CD4-positive, alpha-beta T cell (primary cell): ENCODE measurements around the gene NTNG2. TPM values are rescaled to one million over a fixed set of nuclear protein-coding genes. Genes with fewer than 3 reads are reported as not detected.

Source experiments
- ATAC-seq: fragments of 200-7000 bp; cut with Tn5 transposase; one replicate; pipeline ENCODE4 v1.10.0; 2022; ENCODE audit warnings: mild to moderate bottlenecking; ENCODE audit not compliant: poor library complexity
- CTCF ChIA-PET: fragments of 350-600 bp; sonication (Branson Sonifier 250); formaldehyde crosslinking; loops from one replicate; lab custom pipeline; 2021; ENCODE audit warnings: antibody characterized with exemption, inconsistent platforms; lab: Charles Lee
- POLR2A ChIA-PET: fragments of 350-600 bp; sonication (Branson Sonifier 250); formaldehyde crosslinking; loops from one replicate; lab custom pipeline; 2021; ENCODE audit warnings: antibody characterized with exemption, inconsistent platforms; lab: Charles Lee
- DNase-seq, 14 experiments: peaks; one replicate each; pipeline ENCODE4 v3.0.0-alpha.2; 2013 to 2020; ENCODE audit warnings: mixed read lengths in 2 of 14
- H3K27ac ChIP-seq, 2 donors: one replicate each; pipeline versions ENCODE4 v1.5.1 to v1.7.0; 2013; ENCODE audit warnings: low read length in 2 of 2, low read depth in 1 of 2, mild to moderate bottlenecking in 1 of 2
- H3K27me3 ChIP-seq, 2 experiments: 1 replicate in 1 of 2; 2 replicates in 1 of 2; pipeline versions ENCODE4 v1.6.1 to v1.7.0; 2013; ENCODE audit warnings: low read length in 2 of 2, control low read depth in 1 of 2, mild to moderate bottlenecking in 1 of 2, moderate library complexity in 1 of 2; ENCODE audit not compliant: insufficient read depth in 2 of 2, control insufficient read depth in 1 of 2
- H3K36me3 ChIP-seq: one replicate; pipeline ENCODE4 v1.6.1; 2013; ENCODE audit warnings: low read length, control low read depth; ENCODE audit not compliant: insufficient read depth
- H3K4me1 ChIP-seq: one replicate; pipeline ENCODE4 v1.6.1; 2013; ENCODE audit warnings: low read length, control low read depth; ENCODE audit not compliant: insufficient read depth
- H3K4me3 ChIP-seq: one replicate; pipeline ENCODE4 v1.5.1; 2013; ENCODE audit warnings: mild to moderate bottlenecking, low read length, moderate library complexity
- H3K9me3 ChIP-seq, 2 experiments: 1 replicate in 1 of 2; 2 replicates in 1 of 2; pipeline versions ENCODE4 v1.6.1 to v1.7.0; 2013; ENCODE audit warnings: low read length in 2 of 2, mild to moderate bottlenecking in 2 of 2, control low read depth in 1 of 2, moderate library complexity in 1 of 2; ENCODE audit not compliant: control insufficient read depth in 1 of 2, insufficient read depth in 1 of 2
- H3K27ac Mint-ChIP-seq: one replicate; pipeline ENCODE4 v1.8.0; 2020; ENCODE audit warnings: mixed read lengths
- H3K27me3 Mint-ChIP-seq: one replicate; pipeline ENCODE4 v1.8.0; 2021; ENCODE audit warnings: mixed read lengths
- H3K36me3 Mint-ChIP-seq: one replicate; pipeline ENCODE4 v1.8.0; 2021; ENCODE audit warnings: low read depth, mixed read lengths
- H3K4me1 Mint-ChIP-seq: one replicate; pipeline ENCODE4 v1.8.0; 2021; ENCODE audit warnings: low read depth, mixed read lengths
- H3K4me3 Mint-ChIP-seq: one replicate; pipeline ENCODE4 v1.8.0; 2020; ENCODE audit warnings: mild to moderate bottlenecking, mixed read lengths
- H3K9me3 Mint-ChIP-seq: one replicate; pipeline ENCODE4 v1.8.0; 2020; ENCODE audit warnings: mixed read lengths
- intact Hi-C, 2 experiments: fragments of 100-400 bp; cut with DNase I in 1 of 2; cut with micrococcal nuclease in 1 of 2; formaldehyde crosslinking; loops; one replicate each; pipeline versions ENCODE4 v1.15.1 to v1.9.0; 2023 to 2025; cut with DNase I, micrococcal nuclease
- total RNA-seq, 174 experiments: library from RNA in 2 of 174; stranded (reverse) in 2 of 174; gene quantifications; one replicate each; pipeline ENCODE4 v1.2.3 and lab custom pipeline; 2021 to 2026
- TF ChIP-seq, protein P1 (sequence below): fragments of 200-600 bp; IDR thresholded peaks from one replicate; pipeline ENCODE4 v1.8.0; 2022; ENCODE audit warnings: antibody characterized with exemption, mild to moderate bottlenecking

NTNG2 gene
- total RNA-seq, 2 experiments from 2014 or later, result 2.2 to 2.6 TPM

DNA sequence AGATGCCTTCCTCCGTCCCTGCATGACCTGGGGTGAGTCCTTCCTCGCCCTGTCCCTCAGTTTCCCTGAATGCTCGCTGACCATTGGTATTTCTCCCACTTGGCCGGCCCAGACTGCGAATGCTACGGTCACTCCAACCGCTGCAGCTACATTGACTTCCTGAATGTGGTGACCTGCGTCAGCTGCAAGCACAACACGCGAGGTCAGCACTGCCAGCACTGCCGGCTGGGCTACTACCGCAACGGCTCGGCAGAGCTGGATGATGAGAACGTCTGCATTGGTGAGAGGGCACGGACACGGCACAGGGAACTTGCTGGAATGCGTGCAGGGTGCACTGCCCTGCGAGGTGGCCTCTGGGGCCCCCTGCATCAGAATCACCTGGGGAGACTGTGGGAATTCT lies 77.1 kb downstream of the NTNG2 start:
- Mint-ChIP-seq H3K4me3 (no peak overlapping the region), H3K27ac (no peak overlapping the region)

GRCh38 chr9:132239518-132239917 lies 77.7 kb downstream of the NTNG2 start:
- H3K27me3 ChIP-seq, result no peaks in the 10 kb centered on the region
- peaks cover 5% of the 10 kb centered on the region for H3K36me3 Mint-ChIP-seq
- no peak overlapping the region for H3K4me3 Mint-ChIP-seq
- peaks cover 20% of the 10 kb centered on the region for H3K4me1 Mint-ChIP-seq
- DNase-seq, result peak in 1 of 14 experiments; percentile 37
- no peak overlapping the region for H3K4me3 ChIP-seq
- no peak overlapping the region for H3K27ac Mint-ChIP-seq
- no peaks in the 10 kb centered on the region for H3K36me3 ChIP-seq
- intact Hi-C loops, result no loop called here
- peaks cover 4% of the 10 kb centered on the region for H3K27me3 Mint-ChIP-seq
- no peaks in the 10 kb centered on the region for H3K9me3 ChIP-seq
- H3K9me3 Mint-ChIP-seq, result no peaks in the 10 kb centered on the region
- TF ChIP-seq, protein P1, sequence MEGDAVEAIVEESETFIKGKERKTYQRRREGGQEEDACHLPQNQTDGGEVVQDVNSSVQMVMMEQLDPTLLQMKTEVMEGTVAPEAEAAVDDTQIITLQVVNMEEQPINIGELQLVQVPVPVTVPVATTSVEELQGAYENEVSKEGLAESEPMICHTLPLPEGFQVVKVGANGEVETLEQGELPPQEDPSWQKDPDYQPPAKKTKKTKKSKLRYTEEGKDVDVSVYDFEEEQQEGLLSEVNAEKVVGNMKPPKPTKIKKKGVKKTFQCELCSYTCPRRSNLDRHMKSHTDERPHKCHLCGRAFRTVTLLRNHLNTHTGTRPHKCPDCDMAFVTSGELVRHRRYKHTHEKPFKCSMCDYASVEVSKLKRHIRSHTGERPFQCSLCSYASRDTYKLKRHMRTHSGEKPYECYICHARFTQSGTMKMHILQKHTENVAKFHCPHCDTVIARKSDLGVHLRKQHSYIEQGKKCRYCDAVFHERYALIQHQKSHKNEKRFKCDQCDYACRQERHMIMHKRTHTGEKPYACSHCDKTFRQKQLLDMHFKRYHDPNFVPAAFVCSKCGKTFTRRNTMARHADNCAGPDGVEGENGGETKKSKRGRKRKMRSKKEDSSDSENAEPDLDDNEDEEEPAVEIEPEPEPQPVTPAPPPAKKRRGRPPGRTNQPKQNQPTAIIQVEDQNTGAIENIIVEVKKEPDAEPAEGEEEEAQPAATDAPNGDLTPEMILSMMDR, result no peak
- ChIA-PET CTCF (interaction anchor here (1.6 kb wide), 1 partner anchor 29 kb away, joined by 3 read pairs; no protein-coding TSS in a partner anchor), POLR2A (interaction anchor here (0.5 to 1.0 kb wide), 2 partner anchors 430 to 1931 kb away, joined by 3 read pairs; partner anchors contain the start of gene DDX31)
- ATAC-seq, result no peak
- peaks cover 39% of the 10 kb centered on the region for H3K4me1 ChIP-seq
- H3K27ac ChIP-seq, result no peak overlapping the region

More for the DNA sequence above, 77.1 kb downstream of the NTNG2 start:
- Histone ChIP-seq H3K9me3 (no peaks in the 10 kb centered on the region), H3K4me1 (peaks cover 39% of the 10 kb centered on the region), H3K36me3 (no peaks in the 10 kb centered on the region), H3K27ac (no peak overlapping the region), H3K27me3 (no peaks in the 10 kb centered on the region), H3K4me3 (no peak overlapping the region)
- intact Hi-C loops, result no loop called here
- Mint-ChIP-seq H3K4me1 (peaks cover 20% of the 10 kb centered on the region), H3K36me3 (peaks cover 5% of the 10 kb centered on the region), H3K9me3 (no peaks in the 10 kb centered on the region), H3K27me3 (peaks cover 4% of the 10 kb centered on the region)
- POLR2A ChIA-PET, result interaction anchor here (0.5 kb wide), 1 partner anchor 1932 kb away, joined by 3 read pairs; no protein-coding TSS in a partner anchor
- TF ChIP-seq, protein P1, result no peak
- no peak for ATAC-seq
- CTCF ChIA-PET, result interaction anchor here (0.7 to 1.6 kb wide), 2 partner anchors 29 to 483 kb away, joined by 3 read pairs; no protein-coding TSS in a partner anchor
- peak in 1 of 14 experiments; percentile 36 for DNase-seq

DNA sequence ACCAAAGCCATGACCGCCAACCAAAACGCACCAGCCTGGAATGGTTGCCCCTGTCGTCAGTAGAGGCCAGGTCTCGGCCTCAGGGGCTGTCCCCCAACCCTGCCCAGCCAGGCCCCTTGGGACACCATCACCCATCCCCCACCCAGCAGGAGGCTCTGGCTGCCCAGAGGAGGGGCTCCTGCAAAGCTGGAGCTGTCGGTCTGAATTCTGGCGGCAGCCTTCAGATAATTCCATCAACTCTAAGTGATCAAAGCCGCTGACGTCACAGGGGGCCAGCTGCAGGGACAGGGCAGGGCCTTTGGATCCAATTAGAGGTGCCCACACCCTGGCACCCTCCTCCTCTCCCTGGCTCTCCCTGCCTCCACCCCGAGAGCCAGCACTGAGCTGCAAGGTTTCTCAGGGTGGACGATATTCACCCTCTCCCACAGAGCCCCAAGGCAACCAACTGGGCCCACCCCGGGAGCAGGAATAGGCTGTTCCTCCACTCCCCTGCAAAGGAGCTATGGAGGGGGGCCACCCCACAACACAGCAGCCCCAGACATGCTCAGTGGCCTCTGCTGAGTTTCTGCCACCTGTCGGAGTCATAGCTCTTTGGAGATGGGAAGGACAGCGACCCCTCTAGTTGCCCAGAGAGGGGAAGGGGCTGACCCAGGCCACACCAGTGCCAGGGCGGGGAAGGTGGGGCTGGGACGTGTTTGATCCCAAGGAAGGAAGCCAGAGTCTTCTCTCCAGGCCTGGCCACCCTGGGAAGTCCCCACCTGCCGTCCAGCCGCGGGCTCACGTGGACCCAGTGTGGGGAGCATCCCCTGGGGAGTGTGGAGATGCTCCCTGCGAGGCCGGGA lies 78.4 kb downstream of the NTNG2 start:
- Histone ChIP-seq H3K4me1 (peaks cover 39% of the 10 kb centered on the region), H3K27me3 (peaks cover 0 to under 1% of the 10 kb centered on the region in 2 experiments), H3K4me3 (peak overlapping the region; percentile 48), H3K9me3 (no peaks in the 10 kb centered on the region), H3K27ac (no peak overlapping the region), H3K36me3 (no peaks in the 10 kb centered on the region)
- Mint-ChIP-seq H3K27me3 (peaks cover 4% of the 10 kb centered on the region), H3K9me3 (no peaks in the 10 kb centered on the region), H3K27ac (peak overlapping the region; percentile 94), H3K4me1 (peaks cover 20% of the 10 kb centered on the region), H3K4me3 (peak overlapping the region; percentile 99), H3K36me3 (peaks cover 5% of the 10 kb centered on the region)
- ChIA-PET POLR2A (interaction anchor here (1.0 to 2.4 kb wide), 5 partner anchors 76 to 740 kb away, joined by 3 to 9 read pairs (median 7); partner anchors contain the start of genes DDX31 and SETX), CTCF (no interaction called here)
- intact Hi-C loops, result loop anchor here (5.0 to 10.0 kb wide), 3 partner anchors 115 to 645 kb away; partner anchors contain the start of gene SETX (in 1 of the 2)
- TF ChIP-seq, protein P1, result no peak
- peak in 4 of 14 experiments; percentile 6 to 56 (median 16) for DNase-seq
- ATAC-seq, result no peak
